HepG2 (cell line): Measurements from ENCODE around the gene NEURL3. TPM values are rescaled to one million over a fixed set of nuclear protein-coding genes. Genes with fewer than 3 reads are reported as not detected.

ENCODE experiments used
- DBP ChIP-seq: sonication (generic); formaldehyde crosslinking; IDR thresholded peaks from 2 replicates; pipeline ENCODE4 v1.4.0; 2020; ENCODE audit warnings: missing genetic modification reagents; ENCODE audit errors: not compliant biosample characterization
- FOXM1 ChIP-seq: sonication (generic); formaldehyde crosslinking; IDR thresholded peaks from 2 replicates; pipeline ENCODE4 v1.5.0; 2020; ENCODE audit warnings: missing genetic modification reagents
- HDAC2 ChIP-seq: sonication (generic); formaldehyde crosslinking; IDR thresholded peaks from 2 replicates; pipeline ENCODE4 v1.4.0; 2020; ENCODE audit warnings: missing genetic modification reagents
- KDM2A ChIP-seq: sonication (generic); formaldehyde crosslinking; IDR thresholded peaks from 2 replicates; pipeline ENCODE4 v1.4.0; 2020; ENCODE audit warnings: low read depth, missing genetic modification reagents, borderline replicate concordance
- SKIL ChIP-seq: sonication (generic); formaldehyde crosslinking; IDR thresholded peaks from 2 replicates; pipeline ENCODE4 v1.8.0; 2022; ENCODE audit warnings: missing genetic modification reagents, mild to moderate bottlenecking, moderate library complexity, borderline replicate concordance
- THAP9 ChIP-seq: sonication (generic); formaldehyde crosslinking; IDR thresholded peaks from 2 replicates; pipeline ENCODE4; 2020; ENCODE audit warnings: missing genetic modification reagents, mild to moderate bottlenecking, borderline replicate concordance
- ZBED4 ChIP-seq: sonication (generic); formaldehyde crosslinking; IDR thresholded peaks from 2 replicates; pipeline ENCODE4 v1.4.0; 2020; ENCODE audit warnings: missing genetic modification reagents, borderline replicate concordance
- ZC3H13 ChIP-seq: sonication (generic); formaldehyde crosslinking; IDR thresholded peaks from 2 replicates; pipeline ENCODE4 v1.8.1; 2023; ENCODE audit warnings: mild to moderate bottlenecking, missing genetic modification reagents, moderate library complexity
- ZFP36L1 ChIP-seq: sonication (generic); formaldehyde crosslinking; IDR thresholded peaks from 2 replicates; pipeline ENCODE4 v1.8.0; 2022; ENCODE audit warnings: mild to moderate bottlenecking, missing genetic modification reagents, moderate library complexity
- ZNF160 ChIP-seq: sonication (generic); formaldehyde crosslinking; IDR thresholded peaks from 2 replicates; pipeline ENCODE4 v1.8.0; 2022; ENCODE audit warnings: mild to moderate bottlenecking, inconsistent platforms, missing genetic modification reagents
- ZNF18 ChIP-seq: sonication (generic); formaldehyde crosslinking; IDR thresholded peaks from 2 replicates; pipeline ENCODE4 v1.8.0; 2022; ENCODE audit warnings: mild to moderate bottlenecking, missing genetic modification reagents; ENCODE audit not compliant: insufficient replicate concordance
- ZNF30 ChIP-seq: sonication (generic); formaldehyde crosslinking; IDR thresholded peaks from 2 replicates; pipeline ENCODE4 v1.5.0; 2020; ENCODE audit warnings: mild to moderate bottlenecking, missing genetic modification reagents
- ZSCAN25 ChIP-seq: sonication (generic); formaldehyde crosslinking; IDR thresholded peaks from 2 replicates; pipeline ENCODE4 v1.8.0; 2022; ENCODE audit warnings: mild to moderate bottlenecking, missing genetic modification reagents
- ZUFSP ChIP-seq: sonication (generic); formaldehyde crosslinking; IDR thresholded peaks from 2 replicates; pipeline ENCODE4 v1.9.0; 2021; ENCODE audit warnings: missing genetic modification reagents, mild to moderate bottlenecking, borderline replicate concordance
- polyA plus RNA-seq, 8 experiments: library from polyadenylated mRNA; depleted of rRNA in 3 of 8; stranded (reverse) in 7 of 8; unstranded in 1 of 8; fragments of >200 nt; fragmentation: Illumina TruSeq in 4 of 8; extraction: Trizol in 4 of 8; gene quantifications; 2 replicates each; pipeline versions ENCODE4 v1.2.1 to v1.2.3, GENCODE V29; 2011 to 2016; ENCODE audit warnings: low read depth in 4 of 8, missing spikeins in 1 of 8, mixed read lengths in 1 of 8; ENCODE audit not compliant: insufficient read depth in 1 of 8
- total RNA-seq, 5 experiments: library from RNA; depleted of rRNA; stranded (reverse); fragments of >200 nt; fragmentation: Illumina TruSeq; extraction: Trizol; gene quantifications; 2 replicates each; pipeline ENCODE4 v1.2.3, GENCODE V29; 2016; ENCODE audit warnings: low read depth in 1 of 5

Gene NEURL3
- total and polyA plus RNA-seq, 2 of the 13 experiments (the other 11 are each of a cell fraction or from before 2014, with no cell fraction given) = 0.16 to 1.2 TPM

- TF ChIP-seq ZSCAN25 (CRISPR knock-in tag) = no peak
- TF ChIP-seq ZFP36L1 (CRISPR knock-in tag) = no peak
- no peak for TF ChIP-seq ZNF30 (CRISPR knock-in tag)
- TF ChIP-seq HDAC2 (CRISPR knock-in tag) = no peak
- TF ChIP-seq ZNF160 (CRISPR knock-in tag) = no peak
- TF ChIP-seq ZBED4 (CRISPR knock-in tag) = no peak
- peak; percentile 44; the same call in 1 of the 2 replicates for TF ChIP-seq KDM2A
- peak; percentile 59; the same call in 1 of the 2 replicates for TF ChIP-seq SKIL (CRISPR knock-in tag)
- peak; percentile 51 for TF ChIP-seq ZNF18
- no peak; the same call in 1 of the 2 replicates for TF ChIP-seq ZC3H13
- no peak for TF ChIP-seq FOXM1
- no peak for TF ChIP-seq DBP (CRISPR knock-in tag)
- TF ChIP-seq THAP9 (CRISPR knock-in tag) = no peak
- TF ChIP-seq ZUFSP (CRISPR knock-in tag) = no peak
These were observed 32.0 kb upstream of the NEURL3 start (continued) for GRCh38 chr2:96537066-96537733.
